Endothelial cell (in vitro differentiated cells): ENCODE measurements around the gene MRPL44. TPM values are rescaled to one million over a fixed set of nuclear protein-coding genes. Genes with fewer than 3 reads are reported as not detected.

Experiments used
- DNase-seq: peaks from one replicate; pipeline ENCODE4 v3.0.0; 2021; ENCODE audit warnings: low spot score
- H3K27ac Mint-ChIP-seq: one replicate; pipeline ENCODE4 v1.8.0; 2021; ENCODE audit warnings: mixed read lengths, inconsistent platforms; ENCODE audit not compliant: unreplicated experiment
- H3K27me3 Mint-ChIP-seq: one replicate; pipeline ENCODE4 v1.8.0; 2021; ENCODE audit warnings: mild to moderate bottlenecking, moderate library complexity, mixed read lengths, inconsistent platforms; ENCODE audit not compliant: unreplicated experiment
- H3K36me3 Mint-ChIP-seq: one replicate; pipeline ENCODE4 v1.8.0; 2021; ENCODE audit warnings: mild to moderate bottlenecking, low read depth, mixed read lengths, inconsistent platforms; ENCODE audit not compliant: unreplicated experiment
- H3K4me1 Mint-ChIP-seq: one replicate; pipeline ENCODE4 v1.8.0; 2021; ENCODE audit warnings: mild to moderate bottlenecking, mixed read lengths, inconsistent platforms; ENCODE audit not compliant: unreplicated experiment
- H3K4me3 Mint-ChIP-seq: one replicate; pipeline ENCODE4 v1.8.0; 2021; ENCODE audit warnings: mild to moderate bottlenecking, mixed read lengths, inconsistent platforms; ENCODE audit not compliant: unreplicated experiment
- H3K9me3 Mint-ChIP-seq: one replicate; pipeline ENCODE4 v1.8.0; 2021; ENCODE audit warnings: mixed read lengths, inconsistent platforms; ENCODE audit not compliant: unreplicated experiment
- total RNA-seq: library from RNA; stranded (reverse); fragmentation: NEBNext Ultra II Directional; extraction: Animal tissue kit (Norgen Biotek cat#: 25700); gene quantifications from one replicate; pipeline ENCODE4 v1.2.1, GENCODE V29; 2021; ENCODE audit not compliant: unreplicated experiment
- TF ChIP-seq, protein P1 (sequence below): fragments of 200-600 bp; sonication (generic); IDR thresholded peaks from one replicate; pipeline ENCODE4 v1.5.0; 2021; ENCODE audit warnings: antibody characterized with exemption; ENCODE audit not compliant: unreplicated experiment

The MRPL44 gene
- total RNA-seq, 1 donor from 2014 or later = 25.7 TPM

DNA sequence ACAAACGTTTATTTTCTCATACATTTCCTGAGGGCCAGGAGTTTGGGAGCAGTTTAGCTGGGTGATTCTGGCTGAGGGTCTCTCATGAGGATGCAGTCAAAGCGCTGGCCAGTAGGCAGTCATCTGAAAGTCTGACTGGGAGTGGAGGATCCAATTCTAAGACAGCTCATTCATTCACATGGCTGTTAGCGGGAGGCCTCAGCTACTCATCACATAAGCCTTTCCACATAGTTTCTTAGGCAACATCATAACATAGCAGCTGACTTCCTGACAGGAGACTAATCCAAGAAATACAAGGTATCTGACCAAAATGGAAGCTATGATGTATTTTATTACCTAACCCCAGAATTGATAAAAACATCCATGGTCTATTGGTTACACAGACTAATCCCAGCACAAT, 2.9 kb upstream of the MRPL44 start:
- DNase-seq = no peak
- TF ChIP-seq, protein P1, sequence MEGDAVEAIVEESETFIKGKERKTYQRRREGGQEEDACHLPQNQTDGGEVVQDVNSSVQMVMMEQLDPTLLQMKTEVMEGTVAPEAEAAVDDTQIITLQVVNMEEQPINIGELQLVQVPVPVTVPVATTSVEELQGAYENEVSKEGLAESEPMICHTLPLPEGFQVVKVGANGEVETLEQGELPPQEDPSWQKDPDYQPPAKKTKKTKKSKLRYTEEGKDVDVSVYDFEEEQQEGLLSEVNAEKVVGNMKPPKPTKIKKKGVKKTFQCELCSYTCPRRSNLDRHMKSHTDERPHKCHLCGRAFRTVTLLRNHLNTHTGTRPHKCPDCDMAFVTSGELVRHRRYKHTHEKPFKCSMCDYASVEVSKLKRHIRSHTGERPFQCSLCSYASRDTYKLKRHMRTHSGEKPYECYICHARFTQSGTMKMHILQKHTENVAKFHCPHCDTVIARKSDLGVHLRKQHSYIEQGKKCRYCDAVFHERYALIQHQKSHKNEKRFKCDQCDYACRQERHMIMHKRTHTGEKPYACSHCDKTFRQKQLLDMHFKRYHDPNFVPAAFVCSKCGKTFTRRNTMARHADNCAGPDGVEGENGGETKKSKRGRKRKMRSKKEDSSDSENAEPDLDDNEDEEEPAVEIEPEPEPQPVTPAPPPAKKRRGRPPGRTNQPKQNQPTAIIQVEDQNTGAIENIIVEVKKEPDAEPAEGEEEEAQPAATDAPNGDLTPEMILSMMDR = no peak
- Mint-ChIP-seq H3K4me1 (peaks cover 16% of the 10 kb centered on the region), H3K4me3 (no peak overlapping the region), H3K27ac (no peak overlapping the region), H3K9me3 (no peaks in the 10 kb centered on the region), H3K36me3 (no peaks in the 10 kb centered on the region), H3K27me3 (peaks cover 2% of the 10 kb centered on the region)

DNA sequence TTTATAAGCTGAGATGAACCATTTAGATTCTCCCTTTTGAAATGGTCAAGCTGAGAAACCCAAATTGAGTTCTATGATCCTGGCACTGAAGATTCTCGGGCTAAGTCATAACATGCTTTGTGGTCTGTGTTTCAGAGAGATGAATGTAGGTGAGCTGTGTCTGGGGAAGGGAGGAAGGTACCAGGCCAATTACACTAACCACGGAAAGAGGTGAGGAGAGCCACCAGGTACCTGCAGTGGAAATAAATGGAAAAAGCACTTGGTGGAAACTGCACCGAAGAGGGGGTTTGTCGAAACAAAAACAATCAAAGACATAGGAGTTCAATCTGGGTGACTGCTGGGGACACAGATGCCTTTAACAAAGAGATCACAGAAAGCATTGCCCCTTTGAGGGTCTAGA, 963 bp upstream of the MRPL44 start:
- no peak for DNase-seq
- Mint-ChIP-seq H3K36me3 (peaks cover 8% of the 10 kb centered on the region), H3K4me1 (peaks cover 22% of the 10 kb centered on the region), H3K27ac (no peak overlapping the region), H3K4me3 (no peak overlapping the region), H3K9me3 (no peaks in the 10 kb centered on the region), H3K27me3 (peaks cover 2% of the 10 kb centered on the region)
- TF ChIP-seq, protein P1 = no peak

DNA sequence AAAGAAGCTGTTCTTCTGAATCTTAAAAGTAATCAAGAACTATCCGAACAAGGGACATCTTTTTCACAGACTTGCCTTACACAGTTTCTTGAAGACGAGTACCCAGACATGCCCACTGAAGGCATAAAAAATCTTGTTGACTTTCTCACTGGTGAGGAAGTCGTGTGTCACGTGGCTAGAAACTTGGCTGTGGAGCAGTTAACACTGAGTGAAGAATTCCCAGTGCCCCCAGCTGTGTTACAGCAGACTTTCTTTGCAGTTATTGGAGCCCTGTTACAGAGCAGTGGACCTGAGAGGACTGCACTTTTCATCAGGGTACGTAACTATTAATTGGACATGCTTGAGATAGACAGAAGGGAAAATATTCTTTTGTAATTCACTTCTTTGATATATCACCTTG, 2.4 kb downstream of the MRPL44 start:
- Mint-ChIP-seq H3K36me3 (peaks cover 12% of the 10 kb centered on the region), H3K4me3 (no peak overlapping the region), H3K4me1 (peaks cover 22% of the 10 kb centered on the region), H3K9me3 (no peaks in the 10 kb centered on the region), H3K27ac (no peak overlapping the region), H3K27me3 (peaks cover 2% of the 10 kb centered on the region)
- no peak for DNase-seq
- TF ChIP-seq, protein P1 = no peak

DNA sequence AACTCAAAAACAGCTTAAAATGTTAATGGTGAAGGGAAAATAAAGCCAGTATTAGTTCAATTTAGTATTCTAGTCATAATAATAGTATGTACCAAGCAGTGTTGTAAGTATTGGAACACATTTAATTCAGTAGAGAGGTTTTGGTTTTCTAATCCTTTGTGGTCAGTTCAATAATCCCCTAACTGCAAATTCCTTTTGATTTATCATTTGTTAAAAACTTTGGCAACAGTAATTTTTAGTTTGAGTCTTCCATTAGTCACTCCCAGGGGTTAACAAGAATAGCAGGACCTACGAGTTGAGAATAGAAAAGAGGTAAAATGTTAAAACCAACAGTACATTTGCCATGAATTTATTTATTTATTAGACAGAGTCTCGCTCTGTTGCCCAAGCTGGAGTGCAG, 10.7 kb downstream of the MRPL44 start:
- no peaks in the 10 kb centered on the region for H3K27me3 Mint-ChIP-seq
- H3K9me3 Mint-ChIP-seq = no peaks in the 10 kb centered on the region
- H3K4me3 Mint-ChIP-seq = no peak overlapping the region
- no peak for DNase-seq
- H3K4me1 Mint-ChIP-seq = no peaks in the 10 kb centered on the region
- TF ChIP-seq, protein P1 = no peak
- no peaks in the 10 kb centered on the region for H3K36me3 Mint-ChIP-seq
- no peak overlapping the region for H3K27ac Mint-ChIP-seq

DNA sequence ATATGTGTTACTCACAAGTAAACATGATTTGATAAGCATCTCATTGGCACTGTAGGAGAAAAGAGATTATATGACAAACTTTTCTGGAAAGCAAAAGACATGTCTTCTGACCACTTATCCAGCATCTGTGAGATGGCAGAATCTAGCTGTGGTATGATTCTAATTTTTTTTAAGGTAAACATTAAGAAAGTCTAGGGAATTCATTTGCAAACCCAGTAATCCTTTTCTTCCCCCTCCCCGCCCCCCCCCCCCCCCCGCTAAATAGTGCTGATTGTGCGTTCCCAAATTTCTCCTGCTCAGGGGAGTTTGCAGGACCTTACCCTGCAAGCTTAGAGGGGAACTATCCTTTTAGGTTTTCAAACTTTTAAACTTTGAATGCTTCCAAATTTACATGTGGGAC, 12.1 kb downstream of the MRPL44 start:
- Mint-ChIP-seq H3K27ac (no peak overlapping the region), H3K27me3 (no peaks in the 10 kb centered on the region), H3K4me3 (no peak overlapping the region), H3K9me3 (no peaks in the 10 kb centered on the region), H3K36me3 (no peaks in the 10 kb centered on the region), H3K4me1 (no peaks in the 10 kb centered on the region)
- DNase-seq = no peak
- TF ChIP-seq, protein P1 = no peak
